RWPE2 (cell line): ENCODE data around the gene PRKAG2.

Experiments used
- ATAC-seq: fragments of 200-7000 bp; cut with Tn5 transposase; 3 replicates; pipeline ENCODE4 v1.9.1; 2021; ENCODE audit warnings: low read depth
- DNase-seq: peaks from one replicate; pipeline ENCODE4 v3.0.0-alpha.2; 2020; ENCODE audit warnings: low spot score
- H3K27ac ChIP-seq: fragments of 450-650 bp; 2 replicates; pipeline ENCODE4 v1.5.1; 2017; ENCODE audit warnings: mild to moderate bottlenecking; ENCODE audit not compliant: poor library complexity, severe bottlenecking
- H3K27me3 ChIP-seq: fragments of 250-450 bp; sonication (Bioruptor Pico); 2 replicates; pipeline ENCODE4 v1.5.1; 2021; ENCODE audit warnings: mild to moderate bottlenecking, moderate library complexity; ENCODE audit not compliant: insufficient read depth, poor library complexity, severe bottlenecking
- H3K36me3 ChIP-seq: fragments of 250-450 bp; sonication (Bioruptor Pico); 2 replicates; pipeline ENCODE4 v1.5.1; 2020; ENCODE audit warnings: low read depth, mild to moderate bottlenecking, moderate library complexity
- H3K4me1 ChIP-seq: fragments of 250-450 bp; sonication (Bioruptor Pico); 2 replicates; pipeline ENCODE4 v1.5.1; 2021; ENCODE audit warnings: mild to moderate bottlenecking, moderate library complexity; ENCODE audit not compliant: insufficient read depth, poor library complexity, severe bottlenecking
- H3K4me3 ChIP-seq: fragments of 250-450 bp; sonication (Bioruptor Pico); 2 replicates; pipeline ENCODE4 v1.5.1; 2021; ENCODE audit warnings: mild to moderate bottlenecking, moderate library complexity; ENCODE audit not compliant: severe bottlenecking
- H3K9me3 ChIP-seq: fragments of 250-450 bp; sonication (Bioruptor Pico); 2 replicates; pipeline ENCODE4 v1.5.1; 2021; ENCODE audit warnings: mild to moderate bottlenecking, moderate library complexity; ENCODE audit not compliant: severe bottlenecking
- CTCF ChIP-seq: fragments of 450-650 bp; IDR thresholded peaks from one replicate; pipeline ENCODE4 v1.5.1; 2017; ENCODE audit warnings: mild to moderate bottlenecking, moderate library complexity; ENCODE audit not compliant: poor library complexity, severe bottlenecking

The PRKAG2 gene

GRCh38 chr7:151815419-151815818 is 61.5 kb downstream of the PRKAG2 start:
- Histone ChIP-seq H3K4me1 (peaks cover 4% of the 10 kb centered on the region), H3K27ac (no peak overlapping the region), H3K4me3 (no peak overlapping the region), H3K36me3 (no peaks in the 10 kb centered on the region), H3K27me3 (no peaks in the 10 kb centered on the region), H3K9me3 (no peaks in the 10 kb centered on the region)
- no peak for ATAC-seq
- TF ChIP-seq CTCF = no peak
- DNase-seq = no peak

- no peaks in the 10 kb centered on the region for H3K27me3 ChIP-seq
- ATAC-seq = no peak
- no peak overlapping the region for H3K4me3 ChIP-seq
- no peaks in the 10 kb centered on the region for H3K9me3 ChIP-seq
- peaks cover 5% of the 10 kb centered on the region for H3K4me1 ChIP-seq
- H3K36me3 ChIP-seq = no peaks in the 10 kb centered on the region
- DNase-seq = peak; percentile 38
- no peak for TF ChIP-seq CTCF
- no peak overlapping the region for H3K27ac ChIP-seq
Measured at GRCh38 chr7:151814400-151815009, 62.4 kb downstream of the PRKAG2 start.

- ATAC-seq = no peak
- H3K9me3 ChIP-seq = no peaks in the 10 kb centered on the region
- H3K36me3 ChIP-seq = no peaks in the 10 kb centered on the region
- H3K4me3 ChIP-seq = no peak overlapping the region
- H3K4me1 ChIP-seq = peaks cover 10% of the 10 kb centered on the region
- H3K27ac ChIP-seq = no peak overlapping the region
- TF ChIP-seq CTCF = no peak
- H3K27me3 ChIP-seq = no peaks in the 10 kb centered on the region
- no peak for DNase-seq
Measured at GRCh38 chr7:151813997-151814396, 62.9 kb downstream of the PRKAG2 start.

GRCh38 chr7:151813445-151813844 is 63.5 kb downstream of the PRKAG2 start:
- Histone ChIP-seq H3K36me3 (no peaks in the 10 kb centered on the region), H3K4me3 (no peak overlapping the region), H3K9me3 (no peaks in the 10 kb centered on the region), H3K27ac (no peak overlapping the region), H3K27me3 (no peaks in the 10 kb centered on the region), H3K4me1 (peaks cover 15% of the 10 kb centered on the region)
- ATAC-seq (no peak), DNase-seq (peak; percentile 22)
- TF ChIP-seq CTCF = no peak

- H3K27me3 ChIP-seq = no peaks in the 10 kb centered on the region
- no peak overlapping the region for H3K27ac ChIP-seq
- DNase-seq (no peak), ATAC-seq (no peak)
- no peaks in the 10 kb centered on the region for H3K9me3 ChIP-seq
- H3K36me3 ChIP-seq = no peaks in the 10 kb centered on the region
- no peak overlapping the region for H3K4me3 ChIP-seq
- TF ChIP-seq CTCF = no peak
- H3K4me1 ChIP-seq = peaks cover 15% of the 10 kb centered on the region
Measured at GRCh38 chr7:151812967-151813366, 63.9 kb downstream of the PRKAG2 start.
